Epidermal melanocyte (primary cell): ENCODE results near the gene HIKESHI.
"Not testable (repeated sequence)": the region's sequence is repeated elsewhere in the genome, so short reads cannot be mapped to it uniquely, and the experiment has no call there.

ENCODE experiments used
- DNase-seq: peaks from one replicate; pipeline ENCODE4 v3.0.0; 2011; ENCODE audit warnings: low spot score; ENCODE audit not compliant: insufficient read length

HIKESHI gene

GRCh38 chr11:86292912-86293616 is 9.0 kb upstream of the HIKESHI start:
- DNase-seq, result no peak

GRCh38 chr11:86294026-86294425 is 8.0 kb upstream of the HIKESHI start:
- DNase-seq, result no peak

- no peak for DNase-seq
These were observed 323 bp upstream of the HIKESHI start for GRCh38 chr11:86301742-86302091.

- DNase-seq, result no peak
These were observed 1.2 kb downstream of the HIKESHI start for GRCh38 chr11:86303257-86303656.

GRCh38 chr11:86308710-86309109 is 6.7 kb downstream of the HIKESHI start:
- not testable (repeated sequence) for DNase-seq

GRCh38 chr11:86313793-86314192 is 11.8 kb downstream of the HIKESHI start:
- no peak for DNase-seq

GRCh38 chr11:86314636-86315035 is 12.6 kb downstream of the HIKESHI start:
- DNase-seq, result no peak

GRCh38 chr11:86335131-86335767 is 33.2 kb downstream of the HIKESHI start:
- DNase-seq, result no peak

GRCh38 chr11:86337227-86337626 is 35.2 kb downstream of the HIKESHI start:
- DNase-seq, result no peak

- DNase-seq, result no peak
These were observed 39.3 kb downstream of the HIKESHI start for GRCh38 chr11:86341382-86341781.

GRCh38 chr11:86346513-86346912 is 44.5 kb downstream of the HIKESHI start:
- DNase-seq, result no peak

- DNase-seq, result no peak
These were observed 53.2 kb downstream of the HIKESHI start for GRCh38 chr11:86355256-86355655.

- not testable (repeated sequence) for DNase-seq
These were observed 55.4 kb downstream of the HIKESHI start for GRCh38 chr11:86357412-86357811.

GRCh38 chr11:86358720-86359119 is 56.7 kb downstream of the HIKESHI start:
- no peak for DNase-seq

- DNase-seq, result no peak
These were observed 58.8 kb downstream of the HIKESHI start for GRCh38 chr11:86360775-86361395.

GRCh38 chr11:86363424-86363823 is 61.4 kb downstream of the HIKESHI start:
- no peak for DNase-seq

GRCh38 chr11:86365546-86365945 is 63.5 kb downstream of the HIKESHI start:
- DNase-seq, result no peak

- no peak for DNase-seq
These were observed 67.6 kb downstream of the HIKESHI start for GRCh38 chr11:86369668-86370067.

- no peak for DNase-seq
These were observed 68.1 kb downstream of the HIKESHI start for GRCh38 chr11:86370171-86370570.

GRCh38 chr11:86370922-86371594 is 69.0 kb downstream of the HIKESHI start:
- DNase-seq, result no peak

- no peak for DNase-seq
These were observed 70.0 kb downstream of the HIKESHI start for GRCh38 chr11:86372041-86372440.

- no peak for DNase-seq
These were observed 70.5 kb downstream of the HIKESHI start for GRCh38 chr11:86372586-86372985.
